HG02981 (cell line): Measurements from ENCODE around the gene NSMCE1.
"Not testable (repeated sequence)": the region's sequence is repeated elsewhere in the genome, so short reads cannot be mapped to it uniquely, and the experiment has no call there.

ENCODE experiments used
- ATAC-seq: cut with Tn5 transposase; IDR thresholded peaks from one replicate; pipeline ENCODE4 v1.9.1; 2021; ENCODE audit warnings: mild to moderate bottlenecking, moderate library complexity; ENCODE audit not compliant: unreplicated experiment

NSMCE1 gene

GRCh38 chr16:27220527-27220926, 48.0 kb downstream of the NSMCE1 start:
- ATAC-seq = no peak

DNA sequence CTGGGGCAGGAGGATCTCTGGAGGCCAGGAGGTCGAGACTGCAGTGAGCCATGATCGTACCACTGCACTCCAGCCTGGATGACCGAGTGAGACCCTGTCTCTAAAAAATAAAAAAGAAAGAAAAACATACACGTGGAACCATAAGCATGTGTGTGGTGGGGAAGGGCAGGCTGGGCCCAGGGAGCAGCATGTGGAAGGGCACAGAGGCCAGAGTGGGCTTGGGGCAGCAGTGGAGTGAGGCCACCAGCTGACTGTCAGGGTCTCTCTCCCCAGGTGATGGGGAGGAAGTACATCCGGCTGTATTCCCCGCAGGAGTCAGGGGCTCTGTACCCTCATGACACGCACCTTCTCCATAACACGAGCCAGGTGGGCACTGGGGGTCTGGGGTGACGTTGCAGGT, 48.5 kb downstream of the NSMCE1 start:
- ATAC-seq = no peak

DNA sequence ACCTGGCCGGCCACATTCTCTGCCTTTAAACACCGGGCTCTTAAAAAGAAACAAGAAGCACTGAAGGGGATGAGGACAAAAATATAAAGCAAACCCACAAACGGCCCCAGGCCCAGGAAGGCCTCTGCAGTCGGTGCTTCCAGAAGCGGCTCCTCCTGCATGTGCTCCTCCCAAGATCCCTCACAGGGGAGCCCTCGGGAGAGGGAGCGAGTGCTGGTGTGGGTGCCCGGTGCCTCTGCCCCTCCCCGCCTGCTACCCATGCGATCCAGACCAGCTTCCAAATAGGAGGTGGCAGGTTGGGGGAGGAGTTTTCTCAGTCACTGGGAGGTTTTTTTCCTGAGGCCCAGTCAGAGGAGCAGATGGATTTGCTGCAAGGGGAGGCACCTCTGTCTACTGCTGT, 49.4 kb downstream of the NSMCE1 start:
- no peak for ATAC-seq

GRCh38 chr16:27218756-27219155, 49.8 kb downstream of the NSMCE1 start:
- ATAC-seq = no peak

DNA sequence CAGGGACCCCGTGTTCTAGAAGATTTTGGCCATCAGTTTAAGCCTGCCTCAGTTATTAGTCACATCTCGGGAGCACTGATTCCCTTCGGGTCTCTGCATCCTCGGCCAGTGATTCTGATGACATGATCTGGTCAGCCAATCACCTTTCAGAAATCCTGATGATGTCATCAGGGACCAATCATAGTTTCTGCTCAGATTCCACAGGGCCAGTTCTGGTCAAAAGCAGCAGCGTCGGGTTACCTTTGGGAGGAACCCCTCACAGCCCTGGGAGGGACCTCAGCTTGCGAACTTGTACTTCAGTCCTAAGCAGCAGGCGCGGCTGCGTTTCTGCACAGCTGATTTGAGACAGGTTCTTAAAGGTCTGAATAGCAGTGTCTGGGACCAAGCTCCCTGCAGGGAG, 51.3 kb downstream of the NSMCE1 start:
- no peak for ATAC-seq

GRCh38 chr16:27216297-27216885, 52.2 kb downstream of the NSMCE1 start:
- ATAC-seq = no peak

GRCh38 chr16:27215660-27216059, 52.9 kb downstream of the NSMCE1 start:
- no peak for ATAC-seq

DNA sequence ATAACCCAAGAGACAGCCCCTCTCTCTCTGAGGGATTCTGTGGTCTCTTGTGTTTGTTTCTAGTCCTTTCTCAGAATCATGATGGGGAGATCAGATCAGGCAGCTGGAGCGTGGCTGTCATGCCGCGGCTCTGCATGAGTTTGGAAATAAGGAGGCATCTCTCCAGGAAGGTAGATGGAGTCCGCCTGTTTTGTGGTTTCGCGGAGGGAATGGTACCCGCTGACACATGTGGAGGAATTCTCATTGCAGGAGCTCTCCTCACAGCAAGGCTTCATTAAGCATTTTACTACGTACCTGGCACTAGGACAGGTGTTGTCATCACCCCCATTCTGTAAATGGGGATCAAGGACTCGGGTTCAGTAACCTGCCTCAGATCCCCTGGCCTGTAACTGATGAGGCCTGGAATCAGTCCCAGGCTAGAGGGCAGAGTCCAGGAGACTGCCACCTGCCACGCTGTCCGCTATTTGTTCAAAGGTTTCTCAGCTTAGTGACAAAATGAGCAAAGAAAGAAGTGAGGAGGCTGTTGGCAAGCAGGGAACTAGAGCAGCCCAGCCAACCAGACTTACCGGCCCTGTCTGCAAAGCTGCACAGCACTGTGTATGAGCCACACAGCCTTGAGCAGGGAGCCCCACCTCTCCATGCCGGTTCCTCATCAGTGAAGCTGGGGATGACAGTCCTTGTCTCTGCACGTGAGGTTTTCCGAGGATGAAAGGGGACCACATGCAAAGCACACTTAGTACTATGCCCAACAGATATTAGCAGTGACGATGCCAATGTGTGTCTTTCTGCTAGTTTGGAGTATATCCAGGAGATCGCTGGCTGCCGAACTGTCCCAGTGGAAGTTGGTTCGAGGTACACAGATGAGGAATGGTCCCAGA, 54.2 kb downstream of the NSMCE1 start:
- no peak for ATAC-seq

DNA sequence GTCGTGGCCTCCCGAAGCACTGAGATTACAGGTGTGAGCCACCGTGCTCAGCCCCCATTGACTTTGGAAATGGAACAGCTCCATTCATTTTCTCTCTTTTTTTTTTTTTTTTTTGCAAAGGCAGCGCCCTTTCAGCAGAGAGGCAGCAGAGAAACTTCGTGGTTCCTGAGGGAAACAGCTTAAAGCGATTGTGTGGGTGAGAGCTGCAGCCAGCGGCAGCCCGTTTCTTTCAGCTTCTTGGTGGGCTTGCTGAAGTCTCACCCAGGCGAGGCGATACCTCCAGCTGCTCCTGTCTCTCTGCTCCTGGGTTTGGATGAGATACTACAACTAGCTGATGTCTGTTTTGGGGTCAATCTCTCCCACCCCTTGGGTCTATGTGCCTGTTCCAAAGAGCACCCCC, 57.5 kb downstream of the NSMCE1 start:
- ATAC-seq = no peak

DNA sequence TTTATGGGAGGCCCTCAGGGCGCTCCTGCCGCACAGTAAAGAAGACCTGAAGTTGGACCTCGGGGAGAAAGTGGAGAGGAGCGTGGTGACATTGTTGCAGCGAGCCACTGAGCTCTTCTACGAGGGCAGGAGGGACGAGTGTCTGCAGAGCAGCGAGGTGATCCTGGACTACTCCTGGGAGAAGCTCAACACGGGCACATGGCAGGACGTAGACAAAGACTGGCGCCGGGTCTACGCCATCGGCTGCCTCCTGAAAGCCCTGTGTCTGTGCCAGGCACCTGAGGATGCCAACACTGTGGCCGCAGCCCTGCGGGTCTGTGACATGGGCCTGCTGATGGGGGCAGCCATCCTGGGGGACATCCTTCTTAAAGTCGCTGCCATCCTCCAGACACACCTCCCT, 58.4 kb downstream of the NSMCE1 start:
- no peak for ATAC-seq

DNA sequence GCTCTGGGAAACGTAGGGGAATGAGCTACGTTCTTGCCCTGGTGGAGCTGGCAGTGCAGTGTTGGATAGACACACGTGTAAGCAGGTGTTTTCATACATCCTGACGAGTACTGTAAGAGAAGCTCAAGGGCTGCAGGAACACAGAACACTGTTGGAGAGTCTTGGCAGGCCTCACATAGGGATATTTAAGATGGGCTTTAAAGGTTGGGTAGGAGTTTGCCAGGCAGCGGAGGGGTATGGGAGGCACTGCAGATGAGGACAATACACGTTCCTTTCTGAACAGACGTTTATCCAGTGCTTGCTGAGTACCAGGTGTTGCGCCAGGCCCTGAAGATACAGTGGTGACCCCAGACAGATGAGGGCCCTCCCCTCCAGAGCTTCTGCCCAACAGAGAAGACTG, 59.0 kb downstream of the NSMCE1 start:
- ATAC-seq = no peak

DNA sequence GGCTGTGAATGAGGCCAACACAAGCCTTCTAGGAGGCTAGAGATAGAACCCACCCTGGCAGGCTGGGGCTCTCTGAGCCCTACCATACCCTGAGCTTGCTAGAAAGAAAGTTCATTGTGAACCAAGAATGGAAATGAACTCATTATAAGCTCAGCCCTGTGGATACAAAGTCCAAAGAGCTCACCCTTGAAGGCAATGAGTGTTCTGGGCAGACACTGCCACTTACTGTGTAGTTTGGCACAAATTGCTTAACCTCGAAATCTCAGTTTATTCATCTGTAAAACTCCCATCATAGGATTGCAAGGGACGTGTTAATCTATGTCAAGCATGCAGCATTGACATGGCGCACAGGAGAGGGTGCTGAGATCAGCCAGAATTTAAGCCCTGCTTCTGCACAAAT, 59.8 kb downstream of the NSMCE1 start:
- ATAC-seq = no peak

DNA sequence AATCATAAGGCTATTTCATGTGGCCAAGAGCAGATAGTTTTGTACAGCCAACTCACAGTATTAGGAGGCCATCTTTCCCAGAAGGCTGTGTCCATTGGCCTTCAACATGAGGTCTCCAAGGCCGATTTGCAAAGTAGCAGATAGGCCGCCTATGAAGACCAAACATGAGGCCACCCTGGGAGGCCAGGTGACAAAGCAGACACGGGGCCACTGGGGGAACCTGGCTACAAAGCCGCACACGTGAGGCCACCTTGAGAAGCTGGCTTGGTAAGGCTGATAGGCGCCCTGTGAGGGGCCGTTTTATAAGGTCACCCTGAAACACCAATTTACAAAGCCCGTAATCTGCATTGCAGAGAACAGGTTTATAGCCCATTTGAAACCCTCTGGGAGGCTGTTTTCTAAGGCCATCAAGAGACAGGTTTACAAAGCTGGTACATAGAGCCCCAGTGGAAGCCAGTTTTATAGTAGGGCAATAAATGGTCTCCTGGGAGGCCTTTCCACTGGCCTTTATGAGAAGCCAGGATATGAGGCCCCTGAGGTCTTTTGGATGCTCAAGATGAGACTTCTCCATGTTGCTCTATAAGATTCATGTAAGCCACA, 60.4 kb downstream of the NSMCE1 start:
- ATAC-seq = no peak

GRCh38 chr16:27207121-27207520, 61.5 kb downstream of the NSMCE1 start:
- ATAC-seq = not testable (repeated sequence)

DNA sequence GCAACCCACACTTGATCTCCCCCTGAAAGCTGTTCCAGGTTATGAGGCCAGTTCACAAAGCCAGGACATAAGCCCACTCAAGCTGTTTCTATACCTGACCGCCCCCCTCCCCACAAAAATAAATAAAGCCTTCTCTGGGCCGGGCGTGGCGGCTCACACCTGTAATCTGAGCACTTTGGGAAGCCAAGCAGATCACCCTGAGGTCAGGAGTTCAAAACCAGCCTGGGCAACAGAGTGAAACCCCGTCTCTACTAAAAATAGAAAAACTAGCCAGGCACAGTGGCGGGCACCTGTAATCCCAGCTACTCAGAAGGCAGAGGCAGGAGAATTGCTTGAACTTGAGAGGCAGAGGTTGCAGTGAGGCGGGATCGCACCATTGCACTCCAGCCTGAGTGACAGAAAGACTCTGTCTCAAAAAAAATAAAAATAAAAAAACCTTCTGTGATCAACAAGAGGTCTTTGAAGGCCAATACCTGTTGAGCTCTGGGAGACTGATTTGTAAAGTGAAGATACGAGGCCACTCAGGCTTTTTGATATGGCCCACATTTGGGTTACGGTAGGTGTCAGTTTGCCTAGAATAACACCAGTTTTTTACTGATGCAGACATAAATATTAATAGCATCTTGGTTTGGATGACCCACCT, 63.0 kb downstream of the NSMCE1 start:
- ATAC-seq = no peak

GRCh38 chr16:27204312-27204915, 64.2 kb downstream of the NSMCE1 start:
- ATAC-seq = no peak

- ATAC-seq = peak; percentile 85
These were observed 64.9 kb downstream of the NSMCE1 start, which contains the start of gene KDM8 for GRCh38 chr16:27203507-27204311. KDM8 (plus strand) TSS chr16:27203526; CDS start chr16:27210124, 6,598 bp downstream.

- ATAC-seq = peak; percentile 56
These were observed 65.6 kb downstream of the NSMCE1 start for GRCh38 chr16:27202923-27203506.

- ATAC-seq = not testable (repeated sequence)
These were observed 67.7 kb downstream of the NSMCE1 start for GRCh38 chr16:27200914-27201313.

- no peak for ATAC-seq
These were observed 68.8 kb downstream of the NSMCE1 start for GRCh38 chr16:27199736-27200135.
